ENCODE data around the gene TMEM86B.

TMEM86B gene

DNA sequence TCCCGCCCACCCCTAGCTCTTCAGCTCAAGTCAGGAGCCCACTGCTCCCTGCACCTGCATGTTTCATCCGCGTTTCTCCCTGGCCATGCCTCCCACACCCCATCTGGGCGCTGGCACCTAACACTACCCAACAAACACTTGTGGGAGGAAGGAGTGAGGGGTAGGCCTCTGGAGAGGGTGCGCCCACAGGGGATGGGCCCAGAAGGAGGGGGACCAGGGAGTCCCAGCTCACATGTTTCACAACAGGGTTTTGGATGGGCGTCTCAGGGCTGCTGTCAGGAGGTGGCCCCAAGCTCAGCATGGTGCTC lies 12.1 kb upstream of the TMEM86B start:
- no peak overlapping the region for H3K4me3 ChIP-seq (ENCODE audit: low read depth, low read length)
- TF ChIP-seq, protein P1, sequence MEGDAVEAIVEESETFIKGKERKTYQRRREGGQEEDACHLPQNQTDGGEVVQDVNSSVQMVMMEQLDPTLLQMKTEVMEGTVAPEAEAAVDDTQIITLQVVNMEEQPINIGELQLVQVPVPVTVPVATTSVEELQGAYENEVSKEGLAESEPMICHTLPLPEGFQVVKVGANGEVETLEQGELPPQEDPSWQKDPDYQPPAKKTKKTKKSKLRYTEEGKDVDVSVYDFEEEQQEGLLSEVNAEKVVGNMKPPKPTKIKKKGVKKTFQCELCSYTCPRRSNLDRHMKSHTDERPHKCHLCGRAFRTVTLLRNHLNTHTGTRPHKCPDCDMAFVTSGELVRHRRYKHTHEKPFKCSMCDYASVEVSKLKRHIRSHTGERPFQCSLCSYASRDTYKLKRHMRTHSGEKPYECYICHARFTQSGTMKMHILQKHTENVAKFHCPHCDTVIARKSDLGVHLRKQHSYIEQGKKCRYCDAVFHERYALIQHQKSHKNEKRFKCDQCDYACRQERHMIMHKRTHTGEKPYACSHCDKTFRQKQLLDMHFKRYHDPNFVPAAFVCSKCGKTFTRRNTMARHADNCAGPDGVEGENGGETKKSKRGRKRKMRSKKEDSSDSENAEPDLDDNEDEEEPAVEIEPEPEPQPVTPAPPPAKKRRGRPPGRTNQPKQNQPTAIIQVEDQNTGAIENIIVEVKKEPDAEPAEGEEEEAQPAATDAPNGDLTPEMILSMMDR (IDR thresholded peaks at IDR 0.05; ENCODE audit: borderline replicate concordance, insufficient read depth, low read depth, low read length), result no peak

DNA sequence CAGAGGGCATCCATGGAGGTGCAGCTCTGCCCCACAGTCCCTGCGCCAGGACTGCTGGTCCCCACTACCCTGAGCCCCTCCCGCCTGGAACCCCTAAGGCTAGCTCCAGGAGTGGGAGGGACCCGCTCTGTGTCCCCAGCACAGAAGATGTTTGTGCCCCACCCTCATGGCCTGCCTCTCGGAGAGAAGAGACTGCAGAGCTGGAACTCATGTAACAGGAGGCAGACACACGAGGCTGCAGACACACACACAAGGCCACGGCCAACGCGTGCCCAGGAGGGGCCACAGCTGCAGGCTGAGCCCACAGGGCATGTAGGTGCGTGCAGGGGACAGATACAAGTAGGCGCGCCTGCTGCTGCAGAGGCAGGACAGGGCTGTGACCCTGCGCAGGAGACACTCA lies 10.4 kb upstream of the TMEM86B start:
- TF ChIP-seq, protein P1 (IDR thresholded peaks at IDR 0.05; ENCODE audit: borderline replicate concordance, insufficient read depth, low read depth, low read length), result no peak
- H3K4me3 ChIP-seq (ENCODE audit: low read depth, low read length), result no peak overlapping the region

DNA sequence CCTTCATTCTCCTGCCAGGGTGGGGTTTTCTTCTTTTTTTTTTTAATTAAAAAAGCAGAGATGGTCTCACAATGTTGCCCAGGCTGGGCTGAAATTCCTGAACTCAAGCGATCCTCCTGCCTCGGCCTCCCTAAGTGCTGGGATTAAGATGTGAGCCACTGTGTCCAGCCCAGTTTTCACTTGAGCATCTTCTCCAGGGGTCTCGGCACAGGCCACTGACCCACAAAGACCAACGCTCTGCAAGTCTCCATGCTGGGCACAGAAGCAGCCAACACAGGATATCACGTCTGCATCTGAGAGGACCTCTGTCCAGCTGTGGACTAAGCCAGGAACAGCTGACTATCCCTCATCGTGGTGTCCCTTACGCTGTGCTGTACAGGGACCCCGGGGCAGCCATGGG lies 9.5 kb upstream of the TMEM86B start:
- H3K4me3 ChIP-seq (ENCODE audit: low read depth, low read length), result no peak overlapping the region
- TF ChIP-seq, protein P1 (IDR thresholded peaks at IDR 0.05; ENCODE audit: borderline replicate concordance, insufficient read depth, low read depth, low read length), result no peak

- TF ChIP-seq, protein P1 (IDR thresholded peaks at IDR 0.05; ENCODE audit: borderline replicate concordance, insufficient read depth, low read depth, low read length), result no peak
- no peak overlapping the region for H3K4me3 ChIP-seq (ENCODE audit: low read depth, low read length)
Measured at GRCh38 chr19:55232986-55233385, 4.4 kb upstream of the TMEM86B start.

- no peak overlapping the region for H3K4me3 ChIP-seq (ENCODE audit: low read depth, low read length)
- TF ChIP-seq, protein P1 (IDR thresholded peaks at IDR 0.05; ENCODE audit: borderline replicate concordance, insufficient read depth, low read depth, low read length), result no peak
Measured at GRCh38 chr19:55232286-55232602, 3.7 kb upstream of the TMEM86B start.

- TF ChIP-seq, protein P1 (IDR thresholded peaks at IDR 0.05; ENCODE audit: borderline replicate concordance, insufficient read depth, low read depth, low read length), result no peak
- no peak overlapping the region for H3K4me3 ChIP-seq (ENCODE audit: low read depth, low read length)
Measured at GRCh38 chr19:55231391-55232285, 3.1 kb upstream of the TMEM86B start.

DNA sequence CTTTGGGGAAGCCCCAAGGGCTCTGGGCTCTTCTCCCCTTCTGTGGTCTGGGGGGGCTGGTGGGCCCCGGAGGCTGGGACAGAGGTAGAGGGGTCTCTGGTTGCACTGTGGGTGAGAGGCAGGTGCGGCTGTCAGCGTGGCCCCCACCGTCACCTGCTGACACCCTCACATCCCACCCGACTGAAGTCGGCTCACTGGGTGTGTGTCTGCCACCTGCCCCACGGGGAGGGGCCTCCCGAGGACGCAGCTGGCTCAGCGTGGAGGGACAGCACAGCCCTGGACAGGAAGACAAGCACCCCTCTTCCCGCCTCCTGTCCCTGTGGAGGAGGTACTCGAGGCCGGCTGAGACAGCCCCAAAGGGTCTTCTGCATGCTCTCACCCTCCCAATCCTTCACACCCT lies 2.2 kb upstream of the TMEM86B start:
- TF ChIP-seq, protein P1 (IDR thresholded peaks at IDR 0.05; ENCODE audit: borderline replicate concordance, insufficient read depth, low read depth, low read length), result no peak
- H3K4me3 ChIP-seq (ENCODE audit: low read depth, low read length), result no peak overlapping the region

Data from GM12875 (cell line).